Upper lobe of right lung (tissue), 1 donor: ENCODE data around the gene PSTK. TPM values are rescaled to one million over a fixed set of nuclear protein-coding genes. Genes with fewer than 3 reads are reported as not detected.

Source experiments
- ATAC-seq: fragments of 200-7000 bp; cut with Tn5 transposase; one replicate; pipeline ENCODE4 v1.9.1; 2020; ENCODE audit warnings: mild to moderate bottlenecking, moderate library complexity
- DNase-seq: peaks from one replicate; pipeline ENCODE4 v3.0.0-alpha.2; 2020
- H3K27ac ChIP-seq: fragments of 200-600 bp; one replicate; pipeline ENCODE4 v1.8.0; 2022
- H3K27me3 ChIP-seq: fragments of 200-600 bp; one replicate; pipeline ENCODE4 v1.8.0; 2022; ENCODE audit warnings: mild to moderate bottlenecking
- H3K36me3 ChIP-seq: fragments of 200-600 bp; one replicate; pipeline ENCODE4 v1.8.0; 2022
- H3K4me1 ChIP-seq: fragments of 200-600 bp; one replicate; pipeline ENCODE4 v1.8.0; 2022
- H3K4me3 ChIP-seq: fragments of 200-600 bp; one replicate; pipeline ENCODE4 v1.8.0; 2022; ENCODE audit warnings: mild to moderate bottlenecking
- H3K9me3 ChIP-seq: fragments of 200-600 bp; one replicate; pipeline ENCODE4 v1.8.0; 2022
- CTCF ChIP-seq: fragments of 200-600 bp; IDR thresholded peaks from one replicate; pipeline ENCODE4 v1.8.0; 2022; ENCODE audit warnings: antibody characterized with exemption
- intact Hi-C: fragments of 100-400 bp; cut with DNase I; formaldehyde crosslinking; loops from one replicate; pipeline ENCODE4 v1.11.0; 2022
- total RNA-seq: library from RNA; stranded (reverse); fragmentation: NEBNext Ultra II Directional; extraction: Animal tissue kit (Norgen Biotek cat#: 25700); gene quantifications from one replicate; pipeline ENCODE4 v1.2.1, GENCODE V29; 2021
- donor health status: DM: no; HTN: yes; CAD: no; lungs with severe emphysema.

The PSTK gene
- total RNA-seq, 1 donor from 2014 or later: 2.5 TPM

DNA sequence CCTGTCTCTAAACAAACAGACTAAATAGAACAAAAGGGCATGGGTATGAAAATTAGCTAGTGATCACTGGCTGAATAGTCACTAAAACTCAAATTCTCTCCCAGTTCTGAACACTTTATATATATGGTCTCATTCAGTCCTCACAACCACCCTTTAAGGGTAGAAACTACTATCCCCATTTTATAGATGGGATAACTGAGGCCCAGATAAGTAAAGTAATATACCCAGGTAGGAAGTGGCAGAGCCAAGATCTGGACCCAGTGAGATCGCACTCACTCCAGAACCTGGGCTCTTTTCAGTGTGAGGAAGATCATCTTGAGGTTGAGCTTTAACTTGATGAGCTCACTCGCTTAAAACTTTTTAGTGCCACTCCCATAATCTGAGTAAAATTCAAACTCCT is 4.5 kb downstream of the PSTK start:
- intact Hi-C loops: no loop called here
- Histone ChIP-seq H3K4me3 (no peak overlapping the region), H3K4me1 (peaks cover under 1% of the 10 kb centered on the region), H3K36me3 (no peaks in the 10 kb centered on the region), H3K27me3 (no peaks in the 10 kb centered on the region), H3K9me3 (no peaks in the 10 kb centered on the region), H3K27ac (no peak overlapping the region)
- ATAC-seq (no peak), DNase-seq (no peak)
- no peak for TF ChIP-seq CTCF

DNA sequence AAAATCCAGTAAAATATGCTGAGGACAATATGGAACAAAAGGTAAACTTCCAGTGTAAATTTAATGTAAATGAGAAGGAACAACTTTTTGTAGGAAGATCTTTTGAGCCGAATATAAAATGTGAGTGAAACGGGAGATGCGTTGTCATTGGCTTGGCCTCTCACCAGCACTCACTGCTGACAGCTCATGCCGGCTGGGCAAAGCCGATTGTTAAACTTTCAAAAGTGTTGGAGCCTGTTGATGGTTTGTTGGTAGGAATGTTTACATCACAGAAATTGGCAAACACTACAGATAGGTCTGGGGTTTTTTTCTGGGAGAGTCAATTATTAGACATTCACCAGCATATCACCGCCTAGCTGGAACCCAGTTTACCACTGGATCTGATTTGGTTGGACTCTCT is 6.1 kb downstream of the PSTK start:
- Histone ChIP-seq H3K36me3 (peaks cover 11% of the 10 kb centered on the region), H3K4me1 (no peaks in the 10 kb centered on the region), H3K27ac (no peak overlapping the region), H3K4me3 (no peak overlapping the region), H3K27me3 (no peaks in the 10 kb centered on the region), H3K9me3 (no peaks in the 10 kb centered on the region)
- no peak for TF ChIP-seq CTCF
- ATAC-seq (no peak), DNase-seq (no peak)
- intact Hi-C loops: no loop called here

GRCh38 chr10:122988501-122988900 is 8.3 kb downstream of the PSTK start:
- no peak overlapping the region for H3K27ac ChIP-seq
- no peak for ATAC-seq
- H3K36me3 ChIP-seq: peaks cover 29% of the 10 kb centered on the region
- intact Hi-C loops: no loop called here
- no peaks in the 10 kb centered on the region for H3K4me1 ChIP-seq
- DNase-seq: no peak
- no peaks in the 10 kb centered on the region for H3K9me3 ChIP-seq
- H3K4me3 ChIP-seq: no peak overlapping the region
- no peaks in the 10 kb centered on the region for H3K27me3 ChIP-seq
- TF ChIP-seq CTCF: no peak

GRCh38 chr10:122990278-122990677 is 10.1 kb downstream of the PSTK start:
- ATAC-seq (no peak), DNase-seq (no peak)
- Histone ChIP-seq H3K4me3 (no peak overlapping the region), H3K36me3 (peaks cover 47% of the 10 kb centered on the region), H3K9me3 (no peaks in the 10 kb centered on the region), H3K27me3 (no peaks in the 10 kb centered on the region), H3K4me1 (no peaks in the 10 kb centered on the region), H3K27ac (no peak overlapping the region)
- intact Hi-C loops: no loop called here
- no peak for TF ChIP-seq CTCF

DNA sequence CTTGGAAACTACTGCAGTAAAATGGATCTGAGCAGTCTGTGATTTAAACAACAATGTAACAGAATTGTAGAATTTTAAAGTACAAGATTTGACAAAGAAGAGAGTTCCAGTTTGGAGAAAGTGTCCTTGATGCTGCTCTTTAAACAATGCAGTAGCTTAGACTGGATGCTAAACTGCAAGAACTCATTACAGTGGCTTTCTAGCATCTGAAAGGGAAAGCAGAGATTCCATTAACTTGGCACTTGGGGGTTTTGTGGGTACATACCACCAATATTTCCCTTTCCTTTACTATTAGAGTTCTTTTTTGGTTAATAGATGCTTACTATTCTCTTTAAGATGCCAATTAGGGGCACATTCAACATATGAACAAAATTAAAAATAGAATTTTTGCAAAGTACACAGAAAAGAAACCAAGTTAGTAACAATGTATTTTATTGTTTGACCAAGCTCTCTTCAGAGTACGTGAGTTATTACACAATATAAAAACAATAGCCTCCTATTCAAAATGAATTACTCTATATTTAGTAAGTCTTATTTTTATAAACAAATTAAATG is 11.9 kb downstream of the PSTK start:
- Histone ChIP-seq H3K27ac (no peak overlapping the region), H3K4me3 (no peak overlapping the region), H3K4me1 (no peaks in the 10 kb centered on the region), H3K27me3 (no peaks in the 10 kb centered on the region), H3K36me3 (peaks cover 64% of the 10 kb centered on the region), H3K9me3 (no peaks in the 10 kb centered on the region)
- DNase-seq (no peak), ATAC-seq (no peak)
- intact Hi-C loops: no loop called here
- no peak for TF ChIP-seq CTCF

- Histone ChIP-seq H3K27me3 (no peaks in the 10 kb centered on the region), H3K4me1 (no peaks in the 10 kb centered on the region), H3K36me3 (peaks cover 82% of the 10 kb centered on the region), H3K4me3 (no peak overlapping the region), H3K27ac (no peak overlapping the region), H3K9me3 (no peaks in the 10 kb centered on the region)
- no peak for DNase-seq
- no peak for ATAC-seq
- TF ChIP-seq CTCF: no peak
- intact Hi-C loops: no loop called here
These were observed 13.7 kb downstream of the PSTK start for GRCh38 chr10:122993797-122994336.
